Natural killer cell (primary cell): ENCODE results near the gene LRRC57. TPM values are rescaled to one million over a fixed set of nuclear protein-coding genes. Genes with fewer than 3 reads are reported as not detected.

Experiments
- ATAC-seq, 3 donors: fragments of 150-1000 bp in 2 of 3; fragments of 200-7000 bp in 1 of 3; cut with Tn5 transposase; 1 replicate in 1 of 3; 2 replicates in 2 of 3; pipeline ENCODE4 v1.10.0; 2021; ENCODE audit warnings: mild to moderate bottlenecking in 2 of 3, moderate library complexity in 2 of 3
- DNase-seq, 2 donors: peaks; one replicate each; pipeline versions ENCODE4 v3.0.0 to v3.0.0-alpha.2; 2013 to 2021; ENCODE audit warnings: mixed read lengths in 1 of 2
- H3K27ac ChIP-seq: one replicate; pipeline ENCODE4 v1.5.1; 2013; ENCODE audit warnings: mild to moderate bottlenecking, low read length
- H3K27me3 ChIP-seq: one replicate; pipeline ENCODE4 v1.6.1; 2013; ENCODE audit warnings: low read length; ENCODE audit not compliant: control insufficient read depth, insufficient read depth
- H3K36me3 ChIP-seq: one replicate; pipeline ENCODE4 v1.6.1; 2013; ENCODE audit warnings: low read length; ENCODE audit not compliant: control insufficient read depth, insufficient read depth
- H3K4me1 ChIP-seq: one replicate; pipeline ENCODE4 v1.6.1; 2013; ENCODE audit warnings: low read length; ENCODE audit not compliant: control insufficient read depth, insufficient read depth
- H3K4me3 ChIP-seq: one replicate; pipeline ENCODE4 v1.5.1; 2013; ENCODE audit warnings: low read length
- H3K9me3 ChIP-seq: one replicate; pipeline ENCODE4 v1.6.1; 2013; ENCODE audit warnings: low read length; ENCODE audit not compliant: control insufficient read depth, insufficient read depth
- H3K27ac Mint-ChIP-seq, 2 donors: one replicate each; pipeline ENCODE4 v1.8.0; 2022; ENCODE audit warnings: mild to moderate bottlenecking in 2 of 2, mixed read lengths in 2 of 2, moderate library complexity in 1 of 2
- H3K27me3 Mint-ChIP-seq, 2 donors: one replicate each; pipeline ENCODE4 v1.8.0; 2022; ENCODE audit warnings: low read depth in 2 of 2, mixed read lengths in 2 of 2
- H3K36me3 Mint-ChIP-seq: one replicate; pipeline ENCODE4 v1.8.0; 2022; ENCODE audit warnings: mixed read lengths
- H3K4me1 Mint-ChIP-seq, 2 donors: one replicate each; pipeline ENCODE4 v1.8.0; 2022; ENCODE audit warnings: mixed read lengths in 2 of 2
- H3K4me3 Mint-ChIP-seq: one replicate; pipeline ENCODE4 v1.8.0; 2022; ENCODE audit warnings: mild to moderate bottlenecking, moderate library complexity, mixed read lengths
- H3K9me3 Mint-ChIP-seq, 2 donors: one replicate each; pipeline ENCODE4 v1.8.0; 2022; ENCODE audit warnings: mixed read lengths in 2 of 2
- CTCF ChIP-seq: fragments of 200-600 bp; IDR thresholded peaks from one replicate; pipeline ENCODE4 v1.8.0; 2022; ENCODE audit warnings: antibody characterized with exemption
- WGBS: methylation state at CpG from one replicate; pipeline ENCODE4 v1.1.7; 2013; ENCODE audit warnings: missing lambda C conversion rate; ENCODE audit not compliant: insufficient coverage; 5-methylcytosine and 5-hydroxymethylcytosine counted together
- intact Hi-C: fragments of 100-400 bp; cut with micrococcal nuclease; formaldehyde crosslinking; loops from one replicate; pipeline ENCODE4 v1.14.2; 2022
- total RNA-seq, 4 donors: library from RNA; stranded (reverse); fragments of 120-200 nt in 1 of 4; gene quantifications; one replicate each; pipeline versions ENCODE4 v1.2.3 to v1.2.4, GENCODE V29; 2013 to 2022

Gene LRRC57
- total RNA-seq, 3 donors from 2014 or later (not counting 1 experiment from before 2014, with no cell fraction given), result 29.4 to 43.9 (median 29.4) TPM

- Mint-ChIP-seq H3K4me1 (peaks cover 53 to 63% of the 10 kb centered on the region in 2 donors), H3K36me3 (no peaks in the 10 kb centered on the region), H3K4me3 (peak overlapping the region; percentile 49), H3K9me3 (no peaks in the 10 kb centered on the region), H3K27ac (peak overlapping the region; percentile 4 to 89), H3K27me3 (no peaks in the 10 kb centered on the region)
- Histone ChIP-seq H3K9me3 (no peaks in the 10 kb centered on the region), H3K27ac (no peak overlapping the region), H3K4me1 (peaks cover 53% of the 10 kb centered on the region), H3K27me3 (no peaks in the 10 kb centered on the region), H3K36me3 (no peaks in the 10 kb centered on the region), H3K4me3 (no peak overlapping the region)
- ATAC-seq (no peak), DNase-seq (no peak)
- WGBS, result 69% methylated on average over 1 of the region's 1 CpG
- intact Hi-C loops, result loop anchor here (5.0 to 10.0 kb wide), 2 partner anchors 161 to 429 kb away; partner anchors contain the start of gene TTBK2
- TF ChIP-seq CTCF, result no peak
Observed at GRCh38 chr15:42493679-42494078, 54.9 kb downstream of the LRRC57 start.

GRCh38 chr15:42491539-42492225 lies 56.9 kb downstream of the LRRC57 start:
- peak overlapping the region; percentile 87 for H3K4me3 ChIP-seq
- no peaks in the 10 kb centered on the region for H3K27me3 ChIP-seq
- 95% methylated on average over 16 of the region's 18 CpGs for WGBS
- no peaks in the 10 kb centered on the region for H3K36me3 ChIP-seq
- no peak for ATAC-seq
- intact Hi-C loops, result loop anchor here (1.0 to 10.0 kb wide), 3 partner anchors 163 to 431 kb away; partner anchors contain the start of genes GANC, TMEM87A and TTBK2
- peaks cover 46% of the 10 kb centered on the region for H3K4me1 ChIP-seq
- TF ChIP-seq CTCF, result no peak
- Mint-ChIP-seq H3K27ac (peak overlapping the region; percentile 97 to 98), H3K27me3 (no peaks in the 10 kb centered on the region), H3K36me3 (no peaks in the 10 kb centered on the region), H3K4me1 (peaks cover 50 to 56% of the 10 kb centered on the region in 2 donors), H3K9me3 (no peaks in the 10 kb centered on the region), H3K4me3 (peak overlapping the region; percentile 100)
- H3K27ac ChIP-seq, result peak overlapping the region; percentile 95
- DNase-seq, result no peak
- H3K9me3 ChIP-seq, result no peaks in the 10 kb centered on the region

- H3K4me1 ChIP-seq, result peaks cover 39% of the 10 kb centered on the region
- H3K36me3 ChIP-seq, result no peaks in the 10 kb centered on the region
- H3K27ac ChIP-seq, result peak within 1 kb of the TSS; percentile 95
- H3K27me3 ChIP-seq, result no peaks in the 10 kb centered on the region
- no peaks in the 10 kb centered on the region for H3K9me3 ChIP-seq
- intact Hi-C loops, result loop anchor here (1.0 to 10.0 kb wide), 3 partner anchors 164 to 431 kb away; partner anchors contain the start of genes GANC, TMEM87A and TTBK2
- no peaks in the 10 kb centered on the region for H3K27me3 Mint-ChIP-seq
- H3K27ac Mint-ChIP-seq, result peak within 1 kb of the TSS; percentile 97 to 98
- H3K4me1 Mint-ChIP-seq, result peaks cover 42 to 49% of the 10 kb centered on the region in 2 donors
- no peak for TF ChIP-seq CTCF
- peak within 1 kb of the TSS; percentile 100 for H3K4me3 Mint-ChIP-seq
- H3K9me3 Mint-ChIP-seq, result no peaks in the 10 kb centered on the region
- ATAC-seq, result peak; percentile 61 to 75 (median 63)
- H3K36me3 Mint-ChIP-seq, result no peaks in the 10 kb centered on the region
- peak within 1 kb of the TSS; percentile 87 for H3K4me3 ChIP-seq
- under 1% methylated on average over 51 of the region's 51 CpGs for WGBS
- peak; percentile 83 to 95 for DNase-seq
Observed at GRCh38 chr15:42490671-42491538, 57.7 kb downstream of the LRRC57 start, which contains the start of gene ZNF106. ZNF106 (minus strand) TSS chr15:42491141; CDS start chr15:42472289, 18,852 bp downstream.
